Endothelial cell of umbilical vein (primary cell): ENCODE results near the gene RRP15. TPM values are rescaled to one million over a fixed set of nuclear protein-coding genes. Genes with fewer than 3 reads are reported as not detected.

ENCODE experiments used
- BruUV-seq: library from RNA; stranded (reverse); fragments of 400-500 nt; replicated peaks from 2 replicates; lab custom pipeline; 2021; lab: Mats Ljungman, UMichigan
- CTCF ChIA-PET: fragments of 300-600, 350-600 bp; sonication (Branson Sonifier 250); formaldehyde crosslinking; loops from one replicate; lab custom pipeline; 2021; ENCODE audit warnings: antibody characterized with exemption, inconsistent platforms; lab: Charles Lee
- POLR2A ChIA-PET: fragments of 300-600, 350-600 bp; sonication (Branson Sonifier 250); formaldehyde crosslinking; loops from one replicate; lab custom pipeline; 2021; ENCODE audit warnings: antibody characterized with exemption, inconsistent platforms; lab: Charles Lee
- DNase-seq: peaks from one replicate; pipeline ENCODE4 v3.0.0-alpha.2; 2011; ENCODE audit warnings: low read depth, low spot score
- FAIRE-seq: peaks from 2 replicates; lab custom pipeline; 2011; peaks lifted over from hg19 to GRCh38; lab: Jason Lieb, UNC
- H2AFZ ChIP-seq: 2 replicates; pipeline ENCODE4 v1.6.0; 2012; ENCODE audit warnings: low read depth, low read length, control low read depth, inconsistent platforms
- H3K27ac ChIP-seq: 2 replicates; pipeline ENCODE4 v1.5.1; 2011; ENCODE audit warnings: low read depth, mild to moderate bottlenecking, control low read depth, low read length, moderate library complexity; ENCODE audit not compliant: insufficient read depth
- H3K27me3 ChIP-seq, 2 experiments: 2 replicates each; pipeline versions ENCODE4 v1.6.0 to v1.6.1; 2011; ENCODE audit warnings: low read length in 2 of 2, mixed read lengths in 1 of 2; ENCODE audit not compliant: control insufficient read depth in 2 of 2, insufficient read depth in 2 of 2
- H3K36me3 ChIP-seq, 2 experiments: 2 replicates in 1 of 2; 3 replicates in 1 of 2; pipeline ENCODE4 v1.5.1; 2011; ENCODE audit warnings: low read length in 2 of 2, mild to moderate bottlenecking in 1 of 2, moderate library complexity in 1 of 2; ENCODE audit not compliant: control insufficient read depth in 2 of 2, insufficient read depth in 2 of 2; ENCODE audit errors: extremely low read depth in 1 of 2
- H3K4me1 ChIP-seq: 3 replicates; pipeline ENCODE4 v1.5.1; 2011; ENCODE audit warnings: mild to moderate bottlenecking, low read length; ENCODE audit not compliant: control insufficient read depth, insufficient read depth; ENCODE audit errors: extremely low read depth
- H3K4me2 ChIP-seq: 2 replicates; pipeline ENCODE4 v1.6.1; 2011; ENCODE audit warnings: low read length, control low read depth, mixed read lengths; ENCODE audit not compliant: insufficient read depth
- H3K4me3 ChIP-seq, 3 experiments: fragments of 200-600 bp in 1 of 3; sonication (generic), shearing (Covaris generic) in 1 of 3; replicated peaks in 1 of 3; 2 replicates each; pipeline ENCODE4 v1.5.1; 2011 to 2016; ENCODE audit warnings: control low read depth in 3 of 3, low read length in 3 of 3, mild to moderate bottlenecking in 2 of 3, inconsistent platforms in 1 of 3, low read depth in 1 of 3, moderate library complexity in 1 of 3; ENCODE audit not compliant: insufficient read depth in 1 of 3
- H3K79me2 ChIP-seq: 2 replicates; pipeline ENCODE4 v1.6.0; 2012; ENCODE audit warnings: low read length, inconsistent platforms; ENCODE audit not compliant: control insufficient read depth, insufficient read depth
- H3K9ac ChIP-seq: replicated peaks from 2 replicates; pipeline ENCODE3; 2011; ENCODE audit warnings: low read length, control low read depth; ENCODE audit not compliant: insufficient read depth; ENCODE audit errors: extremely low read depth
- H3K9me1 ChIP-seq: replicated peaks from 3 replicates; pipeline ENCODE4 v1.6.0; 2011; ENCODE audit warnings: mild to moderate bottlenecking, low read length; ENCODE audit not compliant: control insufficient read depth, insufficient read depth; ENCODE audit errors: extremely low read depth
- H3K9me3 ChIP-seq: replicated peaks from 2 replicates; pipeline ENCODE4 v1.5.1; 2012; ENCODE audit warnings: low read length, inconsistent platforms; ENCODE audit not compliant: control insufficient read depth, insufficient read depth
- H4K20me1 ChIP-seq: replicated peaks from 2 replicates; pipeline ENCODE3; 2011; ENCODE audit warnings: mild to moderate bottlenecking, low read length; ENCODE audit not compliant: control insufficient read depth, insufficient read depth; ENCODE audit errors: extremely low read depth
- GATA2 ChIP-seq: IDR thresholded peaks from 2 replicates; pipeline ENCODE4 v1.7.0; 2011; ENCODE audit warnings: low read depth, mild to moderate bottlenecking, moderate library complexity, mixed read lengths, low read length; ENCODE audit not compliant: insufficient read length, insufficient read depth
- JUN ChIP-seq: IDR thresholded peaks from 2 replicates; pipeline ENCODE4 v1.6.1; 2011; ENCODE audit warnings: borderline replicate concordance, low read depth; ENCODE audit not compliant: insufficient read length, insufficient read depth
- POLR2A ChIP-seq: IDR thresholded peaks from 2 replicates; pipeline ENCODE4 v1.6.1; 2012; ENCODE audit warnings: low read depth, mild to moderate bottlenecking, control low read depth, low read length
- POLR2AphosphoS5 ChIP-seq: IDR thresholded peaks from 2 replicates; pipeline ENCODE4 v1.6.1; 2012; ENCODE audit warnings: low read depth, mild to moderate bottlenecking, control low read depth, low read length, moderate library complexity; ENCODE audit not compliant: insufficient read depth
- dilution Hi-C: fragments of 300-500 bp; cut with MboI; formaldehyde crosslinking; loops from one replicate; pipeline ENCODE4 v1.15.0; 2019; ENCODE audit warnings: low sequenced_read_pairs; ENCODE audit not compliant: extremely low pct_ligation_motif_present
- intact Hi-C: fragments of 100-400 bp; cut with micrococcal nuclease; formaldehyde crosslinking; loops from one replicate; pipeline ENCODE4 v1.10.0; 2022
- polyA plus RNA-seq, 4 experiments: library from polyadenylated mRNA; depleted of rRNA in 3 of 4; stranded (reverse) in 3 of 4; unstranded in 1 of 4; fragments of >200 nt; gene quantifications; 2 replicates each; pipeline versions ENCODE4 v1.2.1 to v1.2.3, GENCODE V29; 2011 to 2012; ENCODE audit warnings: missing spikeins in 1 of 4
- total RNA-seq: library from RNA; stranded (reverse); gene quantifications from 2 replicates; pipeline ENCODE4 v1.2.3, GENCODE V29; 2021
- TF ChIP-seq, protein P1 (sequence below): IDR thresholded peaks from 2 replicates; pipeline ENCODE4 v1.6.1; 2011; ENCODE audit not compliant: insufficient read depth, insufficient read length
- TF ChIP-seq, protein P2 (sequence below), 2 donors: IDR thresholded peaks; 1 replicate in 1 of 2; 2 replicates in 1 of 2; pipeline ENCODE4 v1.5.1; 2011; ENCODE audit warnings: low read length in 2 of 2, mild to moderate bottlenecking in 2 of 2, moderate library complexity in 2 of 2, control low read depth in 1 of 2, inconsistent platforms in 1 of 2, low read depth in 1 of 2; ENCODE audit not compliant: insufficient read depth in 1 of 2; ENCODE audit errors: extremely low read depth in 1 of 2

Gene RRP15
- total and polyA plus RNA-seq, 2 donors (not counting 3 experiments of a cell fraction or from before 2014, with no cell fraction given) = 1.0 to 17.3 TPM

DNA sequence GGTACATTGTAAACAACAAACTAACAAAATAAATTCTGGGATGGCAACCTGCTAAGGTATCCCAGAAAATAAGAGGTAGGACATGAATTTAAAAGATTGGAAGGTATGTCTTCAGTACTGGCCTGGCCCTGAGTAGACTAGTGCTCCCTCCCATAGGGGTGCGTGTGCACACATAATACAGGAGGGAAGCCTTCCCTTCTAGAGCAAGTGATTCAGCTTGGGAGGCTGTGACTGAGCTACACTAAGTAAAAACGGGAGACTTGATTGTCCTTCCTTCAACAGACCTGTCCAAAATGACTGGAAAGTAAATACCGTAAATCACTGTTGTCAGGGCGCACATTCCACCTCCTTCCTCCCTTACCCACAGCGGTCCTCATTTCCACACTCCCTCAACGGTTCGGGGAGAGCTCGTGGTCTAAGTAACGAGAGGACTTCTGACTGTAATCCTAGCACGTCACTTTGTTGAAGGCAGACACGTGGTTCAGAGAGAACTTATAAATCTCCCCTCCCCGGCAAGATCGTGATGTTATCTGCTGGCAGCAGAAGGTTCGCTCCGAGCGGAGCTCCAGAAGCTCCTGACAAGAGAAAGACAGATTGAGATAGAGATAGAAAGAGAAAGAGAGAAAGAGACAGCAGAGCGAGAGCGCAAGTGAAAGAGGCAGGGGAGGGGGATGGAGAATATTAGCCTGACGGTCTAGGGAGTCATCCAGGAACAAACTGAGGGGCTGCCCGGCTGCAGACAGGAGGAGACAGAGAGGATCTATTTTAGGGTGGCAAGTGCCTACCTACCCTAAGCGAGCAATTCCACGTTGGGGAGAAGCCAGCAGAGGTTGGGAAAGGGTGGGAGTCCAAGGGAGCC is 60.0 kb downstream of the RRP15 start, which contains the start of gene TGFB2:
Gene TGFB2, plus strand, starts transcription at position 523 of the 859 bp plus-strand sequence. CDS start 1,366 bp downstream, outside the sequence.
- peak; percentile 93 for DNase-seq
- peak; percentile 82 for TF ChIP-seq POLR2A
- no peak for TF ChIP-seq JUN
- TF ChIP-seq GATA2 = peak; percentile 74
- TF ChIP-seq, protein P1, sequence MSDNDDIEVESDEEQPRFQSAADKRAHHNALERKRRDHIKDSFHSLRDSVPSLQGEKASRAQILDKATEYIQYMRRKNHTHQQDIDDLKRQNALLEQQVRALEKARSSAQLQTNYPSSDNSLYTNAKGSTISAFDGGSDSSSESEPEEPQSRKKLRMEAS = peak; percentile 90
- peak; percentile 54 for TF ChIP-seq POLR2AphosphoS5
- TF ChIP-seq, protein P2, sequence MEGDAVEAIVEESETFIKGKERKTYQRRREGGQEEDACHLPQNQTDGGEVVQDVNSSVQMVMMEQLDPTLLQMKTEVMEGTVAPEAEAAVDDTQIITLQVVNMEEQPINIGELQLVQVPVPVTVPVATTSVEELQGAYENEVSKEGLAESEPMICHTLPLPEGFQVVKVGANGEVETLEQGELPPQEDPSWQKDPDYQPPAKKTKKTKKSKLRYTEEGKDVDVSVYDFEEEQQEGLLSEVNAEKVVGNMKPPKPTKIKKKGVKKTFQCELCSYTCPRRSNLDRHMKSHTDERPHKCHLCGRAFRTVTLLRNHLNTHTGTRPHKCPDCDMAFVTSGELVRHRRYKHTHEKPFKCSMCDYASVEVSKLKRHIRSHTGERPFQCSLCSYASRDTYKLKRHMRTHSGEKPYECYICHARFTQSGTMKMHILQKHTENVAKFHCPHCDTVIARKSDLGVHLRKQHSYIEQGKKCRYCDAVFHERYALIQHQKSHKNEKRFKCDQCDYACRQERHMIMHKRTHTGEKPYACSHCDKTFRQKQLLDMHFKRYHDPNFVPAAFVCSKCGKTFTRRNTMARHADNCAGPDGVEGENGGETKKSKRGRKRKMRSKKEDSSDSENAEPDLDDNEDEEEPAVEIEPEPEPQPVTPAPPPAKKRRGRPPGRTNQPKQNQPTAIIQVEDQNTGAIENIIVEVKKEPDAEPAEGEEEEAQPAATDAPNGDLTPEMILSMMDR (IDR thresholded peaks at IDR 0.05; ENCODE audit: extremely low read depth in 1 of 2, insufficient read depth in 1 of 2, low read depth in 1 of 2, low read length in 2 of 2) = no peak
- H3K9me3 ChIP-seq = no peaks in the 10 kb centered on the region
- H3K9ac ChIP-seq = peak within 1 kb of the TSS; percentile 96
- H3K36me3 ChIP-seq = no peaks in the 10 kb centered on the region
- TSS peak; percentile 28 for BruUV-seq
- H3K9me1 ChIP-seq = no peaks in the 10 kb centered on the region
- peak within 1 kb of the TSS; percentile 98 for H3K4me2 ChIP-seq
- no peaks in the 10 kb centered on the region for H3K79me2 ChIP-seq
- no peaks in the 10 kb centered on the region for H4K20me1 ChIP-seq
- H3K27ac ChIP-seq = peak within 1 kb of the TSS; percentile 85
- intact Hi-C loops = loop anchor here (1.0 to 5.0 kb wide), 8 partner anchors 32 to 982 kb away; no protein-coding TSS in a partner anchor
- ChIA-PET CTCF (interaction anchor here (0.6 to 9.8 kb wide), 17 partner anchors 9 to 1316 kb away, joined by 3 to 161 read pairs (median 4); no protein-coding TSS in a partner anchor), POLR2A (interaction anchor here (1.2 kb wide), 1 partner anchor 154 kb away, joined by 3 read pairs; no protein-coding TSS in a partner anchor)
- peak; percentile 90 for FAIRE-seq
- peak within 1 kb of the TSS; percentile 86 to 95 (median 88) for H3K4me3 ChIP-seq
- peak within 1 kb of the TSS; percentile 41 for H2AFZ ChIP-seq
- H3K4me1 ChIP-seq = peaks cover 24% of the 10 kb centered on the region
- dilution Hi-C loops = no loop called here
- no peaks in the 10 kb centered on the region for H3K27me3 ChIP-seq
